Measurements from ENCODE around the gene DMBX1.

The DMBX1 gene

DNA sequence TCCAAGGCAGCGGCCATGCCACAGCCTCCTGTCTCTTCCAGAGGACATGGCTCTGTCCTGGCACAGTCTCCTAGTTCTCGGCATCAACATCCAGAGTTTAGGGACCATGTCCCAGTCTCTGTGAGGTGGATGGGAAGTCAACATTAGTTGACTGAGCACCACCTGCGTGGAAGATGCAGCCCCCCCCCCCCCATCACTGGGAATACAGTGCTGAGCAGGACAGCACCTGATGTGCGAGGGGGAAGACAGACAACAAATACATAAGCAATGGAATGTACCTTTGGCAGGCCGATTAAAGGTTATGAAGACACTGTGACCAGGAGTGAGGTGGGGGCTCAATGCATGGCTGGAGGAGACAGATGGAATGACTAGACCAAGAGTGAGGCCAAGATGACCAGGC is 35.2 kb downstream of the DMBX1 start:
- Histone ChIP-seq H3K79me2 (ENCODE audit: control insufficient read depth, low read length) (no peaks in the 10 kb centered on the region), H3K27me3 (ENCODE audit: control insufficient read depth, low read length) (peaks cover 69% of the 10 kb centered on the region), H3K4me2 (ENCODE audit: low read length) (no peak overlapping the region), H4K20me1 (ENCODE audit: control insufficient read depth, insufficient read depth, low read depth, low read length) (no peaks in the 10 kb centered on the region), H3K4me1 (ENCODE audit: control insufficient read depth, low read length) (no peaks in the 10 kb centered on the region), H3K4me3 (ENCODE audit: low read length) (no peak overlapping the region), H3K9me2 (replicated peaks; ENCODE audit: control insufficient read depth, low read length) (no peaks in the 10 kb centered on the region), H3K27ac (ENCODE audit: low read depth, low read length) (no peak overlapping the region), H3F3A (ENCODE audit: control insufficient read depth, insufficient read depth) (no peaks in the 10 kb centered on the region), H3K9me3 (ENCODE audit: control insufficient read depth, insufficient read depth, low read length) (no peaks in the 10 kb centered on the region), H3K36me3 (ENCODE audit: control insufficient read depth, low read length) (no peaks in the 10 kb centered on the region)
- TF ChIP-seq EZH2phosphoT487 (IDR thresholded peaks at IDR 0.05; ENCODE audit: borderline replicate concordance, low read length) = no peak
- TF ChIP-seq, protein P1, sequence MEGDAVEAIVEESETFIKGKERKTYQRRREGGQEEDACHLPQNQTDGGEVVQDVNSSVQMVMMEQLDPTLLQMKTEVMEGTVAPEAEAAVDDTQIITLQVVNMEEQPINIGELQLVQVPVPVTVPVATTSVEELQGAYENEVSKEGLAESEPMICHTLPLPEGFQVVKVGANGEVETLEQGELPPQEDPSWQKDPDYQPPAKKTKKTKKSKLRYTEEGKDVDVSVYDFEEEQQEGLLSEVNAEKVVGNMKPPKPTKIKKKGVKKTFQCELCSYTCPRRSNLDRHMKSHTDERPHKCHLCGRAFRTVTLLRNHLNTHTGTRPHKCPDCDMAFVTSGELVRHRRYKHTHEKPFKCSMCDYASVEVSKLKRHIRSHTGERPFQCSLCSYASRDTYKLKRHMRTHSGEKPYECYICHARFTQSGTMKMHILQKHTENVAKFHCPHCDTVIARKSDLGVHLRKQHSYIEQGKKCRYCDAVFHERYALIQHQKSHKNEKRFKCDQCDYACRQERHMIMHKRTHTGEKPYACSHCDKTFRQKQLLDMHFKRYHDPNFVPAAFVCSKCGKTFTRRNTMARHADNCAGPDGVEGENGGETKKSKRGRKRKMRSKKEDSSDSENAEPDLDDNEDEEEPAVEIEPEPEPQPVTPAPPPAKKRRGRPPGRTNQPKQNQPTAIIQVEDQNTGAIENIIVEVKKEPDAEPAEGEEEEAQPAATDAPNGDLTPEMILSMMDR (IDR thresholded peaks at IDR 0.05; ENCODE audit: low read depth, low read length, poor library complexity, severe bottlenecking) = no peak

GRCh38 chr1:46525253-46525983 is 35.8 kb downstream of the DMBX1 start:
- H3K4me2 ChIP-seq (ENCODE audit: low read length) = no peak overlapping the region
- peaks cover 71% of the 10 kb centered on the region for H3K27me3 ChIP-seq (ENCODE audit: control insufficient read depth, low read length)
- TF ChIP-seq EZH2phosphoT487 (IDR thresholded peaks at IDR 0.05; ENCODE audit: borderline replicate concordance, low read length) = no peak
- TF ChIP-seq, protein P1 (IDR thresholded peaks at IDR 0.05; ENCODE audit: low read depth, low read length, poor library complexity, severe bottlenecking) = no peak

DNA sequence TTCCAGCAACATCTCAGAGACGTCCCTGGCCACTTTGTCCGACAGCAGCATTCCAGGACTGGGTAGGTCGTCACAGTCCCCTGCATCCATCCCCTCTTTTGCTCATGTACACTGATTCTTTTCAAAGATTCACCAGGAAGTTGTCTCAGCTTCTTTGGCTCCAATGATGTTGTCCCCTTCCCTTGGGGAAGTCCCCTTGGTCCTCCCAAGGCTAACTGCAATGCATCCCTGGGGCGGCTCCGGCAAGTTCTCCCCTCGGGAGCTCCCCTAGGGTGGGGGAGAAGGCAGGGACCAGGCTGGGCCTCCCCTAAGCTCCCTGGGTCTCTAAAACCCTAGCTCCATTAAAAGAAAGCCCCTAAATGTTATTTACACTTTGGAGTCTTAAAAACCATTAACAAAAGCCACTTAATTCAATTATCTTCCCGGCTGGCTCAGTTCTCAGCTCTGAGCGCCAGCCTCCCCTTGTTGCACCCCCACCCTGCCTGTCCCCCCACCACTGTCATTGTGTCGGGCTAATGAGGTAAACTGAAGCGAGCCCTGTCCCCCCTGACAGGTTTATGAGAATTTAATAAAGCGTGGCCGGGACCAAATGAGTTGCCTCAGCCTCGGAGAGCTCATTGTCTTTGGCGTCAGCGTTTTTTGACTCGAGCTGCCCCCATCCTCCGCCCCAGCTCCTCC is 36.5 kb downstream of the DMBX1 start:
- H3K4me1 ChIP-seq (ENCODE audit: control insufficient read depth, low read length) = no peaks in the 10 kb centered on the region
- H3K79me2 ChIP-seq (ENCODE audit: control insufficient read depth, low read length) = no peaks in the 10 kb centered on the region
- no peak overlapping the region for H3K4me2 ChIP-seq (ENCODE audit: low read length)
- H3K4me3 ChIP-seq (ENCODE audit: low read length) = no peak overlapping the region
- no peaks in the 10 kb centered on the region for H4K20me1 ChIP-seq (ENCODE audit: control insufficient read depth, insufficient read depth, low read depth, low read length)
- TF ChIP-seq, protein P1 (IDR thresholded peaks at IDR 0.05; ENCODE audit: low read depth, low read length, poor library complexity, severe bottlenecking) = no peak
- no peak for TF ChIP-seq EZH2phosphoT487 (IDR thresholded peaks at IDR 0.05; ENCODE audit: borderline replicate concordance, low read length)
- H3K9me2 ChIP-seq (replicated peaks; ENCODE audit: control insufficient read depth, low read length) = no peaks in the 10 kb centered on the region
- no peaks in the 10 kb centered on the region for H3K9me3 ChIP-seq (ENCODE audit: control insufficient read depth, insufficient read depth, low read length)
- no peaks in the 10 kb centered on the region for H3F3A ChIP-seq (ENCODE audit: control insufficient read depth, insufficient read depth)
- H3K27ac ChIP-seq (ENCODE audit: low read depth, low read length) = no peak overlapping the region
- no peaks in the 10 kb centered on the region for H3K36me3 ChIP-seq (ENCODE audit: control insufficient read depth, low read length)
- peaks cover 69% of the 10 kb centered on the region for H3K27me3 ChIP-seq (ENCODE audit: control insufficient read depth, low read length)

More at GRCh38 chr1:46525253-46525983, 35.8 kb downstream of the DMBX1 start:
- Histone ChIP-seq H3K9me3 (ENCODE audit: control insufficient read depth, insufficient read depth, low read length) (no peaks in the 10 kb centered on the region), H3K4me3 (ENCODE audit: low read length) (no peak overlapping the region), H4K20me1 (ENCODE audit: control insufficient read depth, insufficient read depth, low read depth, low read length) (no peaks in the 10 kb centered on the region), H3K36me3 (ENCODE audit: control insufficient read depth, low read length) (no peaks in the 10 kb centered on the region), H3K4me1 (ENCODE audit: control insufficient read depth, low read length) (no peaks in the 10 kb centered on the region), H3K27ac (ENCODE audit: low read depth, low read length) (no peak overlapping the region), H3F3A (ENCODE audit: control insufficient read depth, insufficient read depth) (no peaks in the 10 kb centered on the region), H3K9me2 (replicated peaks; ENCODE audit: control insufficient read depth, low read length) (no peaks in the 10 kb centered on the region), H3K79me2 (ENCODE audit: control insufficient read depth, low read length) (no peaks in the 10 kb centered on the region)
